H1 (cell line): ENCODE measurements around the gene ELF4. TPM values are rescaled to one million over a fixed set of nuclear protein-coding genes. Genes with fewer than 3 reads are reported as not detected.

ENCODE experiments used
- ASH2L ChIP-seq: fragments of 200-600, 300-600 bp; sonication (generic); IDR thresholded peaks from one replicate; pipeline ENCODE4 v1.7.1; 2017; ENCODE audit warnings: low read length
- GABPA ChIP-seq: IDR thresholded peaks from 2 replicates; pipeline ENCODE4 v1.6.1; 2011; ENCODE audit warnings: mild to moderate bottlenecking, low read length, moderate library complexity, borderline replicate concordance; ENCODE audit not compliant: insufficient read depth
- JUN ChIP-seq: IDR thresholded peaks from 2 replicates; pipeline ENCODE4 v1.6.1; 2011; ENCODE audit warnings: low read depth, mild to moderate bottlenecking, improper control_type of control experiment, low read length
- RBBP5 ChIP-seq: IDR thresholded peaks from 2 replicates; pipeline ENCODE4 v1.7.1; 2012; ENCODE audit warnings: low read depth, mild to moderate bottlenecking, inconsistent platforms, low read length, moderate library complexity, borderline replicate concordance
- SP1 ChIP-seq: IDR thresholded peaks from 2 replicates; pipeline ENCODE4 v1.6.1; 2011; ENCODE audit warnings: low read depth, low read length
- TCF12 ChIP-seq: IDR thresholded peaks from 2 replicates; pipeline ENCODE4 v1.6.1; 2011; ENCODE audit warnings: low read depth, mild to moderate bottlenecking, low read length
- YY1 ChIP-seq: IDR thresholded peaks from 2 replicates; pipeline ENCODE4 v1.6.1; 2011; ENCODE audit warnings: low read depth, mild to moderate bottlenecking, low read length
- polyA plus RNA-seq, 7 experiments: library from polyadenylated mRNA; depleted of rRNA in 3 of 7; stranded (reverse) in 5 of 7; unstranded in 2 of 7; fragments of >200 nt in 5 of 7; fragments of 200-250 nt in 2 of 7; gene quantifications; 1 replicate in 5 of 7; 2 replicates in 1 of 7; 4 replicates in 1 of 7; pipeline versions ENCODE4 v1.2.1 to v1.2.3, GENCODE V29; 2011 to 2013; ENCODE audit warnings: missing spikeins in 2 of 7, mixed read lengths in 2 of 7
- total RNA-seq: library from RNA; stranded (reverse); fragmentation: NEBNext Ultra II Directional; extraction: Animal tissue kit (Norgen Biotek cat#: 25700); gene quantifications from 2 replicates; pipeline ENCODE4 v1.2.1, GENCODE V29; 2021

ELF4 gene
- total and polyA plus RNA-seq, 2 of the 8 experiments (the other 6 are each of a cell fraction or from before 2014, with no cell fraction given): 1.8 to 2.0 TPM

DNA sequence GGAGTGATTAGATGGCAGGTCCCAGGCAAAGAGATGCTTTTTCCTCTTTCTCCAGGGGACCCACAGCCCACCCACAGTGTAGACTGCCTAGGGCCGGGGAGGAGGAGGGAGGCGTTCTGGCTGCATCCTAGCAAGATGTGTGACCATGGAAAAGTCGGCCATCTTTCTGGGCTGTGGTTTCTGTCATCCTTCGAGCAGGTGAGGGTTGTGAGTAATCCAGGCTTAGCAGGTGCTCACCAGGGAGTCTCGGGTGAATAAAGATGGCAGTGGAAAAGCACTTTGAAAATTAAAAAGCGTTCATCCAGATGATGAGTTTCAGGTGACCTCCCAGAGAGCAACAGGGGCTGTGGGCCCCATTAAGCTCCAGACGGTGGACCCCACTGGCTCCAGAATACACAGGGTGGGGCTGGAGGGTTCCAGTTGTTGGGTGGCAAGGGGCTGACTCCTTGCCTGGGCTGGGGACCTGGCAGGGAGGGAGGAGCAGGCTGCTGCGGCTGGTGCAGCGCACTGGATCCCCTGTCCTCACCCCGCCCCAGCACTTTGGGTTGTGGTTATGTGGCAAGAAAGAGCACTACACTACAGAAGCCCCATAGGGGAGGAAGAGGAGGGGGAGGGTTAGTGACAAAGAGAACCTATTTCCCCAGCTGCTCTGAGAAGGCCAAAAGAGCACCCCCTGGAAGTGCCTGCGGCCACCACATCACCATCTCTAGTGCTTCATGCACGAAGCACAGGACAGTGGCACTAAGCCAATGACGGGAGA lies 23.7 kb downstream of the ELF4 start (continued):
- no peak for TF ChIP-seq RBBP5
- TF ChIP-seq TCF12: no peak
- TF ChIP-seq ASH2L: no peak
- TF ChIP-seq YY1: no peak
- no peak for TF ChIP-seq GABPA
- TF ChIP-seq JUN: no peak
- TF ChIP-seq SP1: no peak
